Lung (tissue), 12 donors: ENCODE data around the gene TMEM218. TPM values are rescaled to one million over a fixed set of nuclear protein-coding genes. Genes with fewer than 3 reads are reported as not detected.

Experiments
- ATAC-seq: fragments of 200-7000 bp; cut with Tn5 transposase; one replicate; pipeline ENCODE4 v1.9.1; 2020; ENCODE audit warnings: moderate number of reproducible peaks; ENCODE audit not compliant: insufficient read depth, low FRiP score
- DNase-seq, 3 donors: peaks; one replicate each; pipeline ENCODE4 v3.0.0-alpha.2; 2013 to 2017
- H3K27ac ChIP-seq, 2 donors: one replicate each; pipeline ENCODE4 v1.5.1; 2013; ENCODE audit warnings: mild to moderate bottlenecking in 2 of 2, moderate library complexity in 2 of 2, control low read depth in 1 of 2, inconsistent platforms in 1 of 2, low read depth in 1 of 2, low read length in 1 of 2
- H3K27me3 ChIP-seq, 3 donors: one replicate each; pipeline ENCODE4 v1.5.1; 2013; ENCODE audit warnings: low read length in 2 of 3; ENCODE audit not compliant: control insufficient read depth in 3 of 3, insufficient read depth in 3 of 3
- H3K36me3 ChIP-seq, 4 donors: one replicate each; pipeline ENCODE4 v1.5.1; 2013; ENCODE audit warnings: low read length in 4 of 4, mild to moderate bottlenecking in 1 of 4, moderate library complexity in 1 of 4; ENCODE audit not compliant: control insufficient read depth in 4 of 4, insufficient read depth in 4 of 4
- H3K4me1 ChIP-seq, 5 donors: one replicate each; pipeline ENCODE4 v1.5.1; 2013; ENCODE audit warnings: low read length in 5 of 5, mild to moderate bottlenecking in 2 of 5, moderate library complexity in 1 of 5; ENCODE audit not compliant: control insufficient read depth in 5 of 5, insufficient read depth in 5 of 5
- H3K4me3 ChIP-seq: one replicate; pipeline ENCODE4 v1.5.1; 2013; ENCODE audit warnings: mild to moderate bottlenecking, control low read depth, moderate library complexity
- H3K9ac ChIP-seq, 2 donors: one replicate each; pipeline ENCODE4 v1.5.1; 2013; ENCODE audit warnings: low read length in 2 of 2, control low read depth in 1 of 2; ENCODE audit not compliant: insufficient read depth in 1 of 2
- H3K9me3 ChIP-seq, 4 donors: one replicate each; pipeline ENCODE4 v1.5.1; 2013; ENCODE audit warnings: low read length in 3 of 4, mild to moderate bottlenecking in 1 of 4, moderate library complexity in 1 of 4; ENCODE audit not compliant: control insufficient read depth in 4 of 4, insufficient read depth in 3 of 4
- CTCF ChIP-seq: IDR thresholded peaks from 2 replicates; pipeline ENCODE4 v1.5.1; 2012; ENCODE audit warnings: mild to moderate bottlenecking; ENCODE audit errors: control extremely low read depth, extremely low read depth
- WGBS, 2 donors: extraction: QIAGEN DNeasy Blood & Tissue Kit; methylation state at CpG; one replicate each; pipeline ENCODE4 v1.1.7; 2013; 5-methylcytosine and 5-hydroxymethylcytosine counted together
- polyA plus RNA-seq, 2 donors: library from polyadenylated mRNA; stranded (reverse); fragments of 200-250 nt; gene quantifications; one replicate each; pipeline ENCODE4 v1.2.1, GENCODE V29; 2013
- total RNA-seq, 2 donors: library from RNA; depleted of rRNA in 1 of 2; stranded (reverse); fragments of >200 nt in 1 of 2; gene quantifications; one replicate each; pipeline ENCODE4 v1.2.1, GENCODE V29; 2014 to 2021
- donor health status: control.
- donor health status: control.
- donor health status: Bipolar disorder and iron deficiency.
- donor health status: healthy.
- donor health status: DM: yes; HTN: yes; CAD: no.

The TMEM218 gene
- total and polyA plus RNA-seq, 4 donors = 23.3 to 39.9 (median 27.4) TPM

DNA sequence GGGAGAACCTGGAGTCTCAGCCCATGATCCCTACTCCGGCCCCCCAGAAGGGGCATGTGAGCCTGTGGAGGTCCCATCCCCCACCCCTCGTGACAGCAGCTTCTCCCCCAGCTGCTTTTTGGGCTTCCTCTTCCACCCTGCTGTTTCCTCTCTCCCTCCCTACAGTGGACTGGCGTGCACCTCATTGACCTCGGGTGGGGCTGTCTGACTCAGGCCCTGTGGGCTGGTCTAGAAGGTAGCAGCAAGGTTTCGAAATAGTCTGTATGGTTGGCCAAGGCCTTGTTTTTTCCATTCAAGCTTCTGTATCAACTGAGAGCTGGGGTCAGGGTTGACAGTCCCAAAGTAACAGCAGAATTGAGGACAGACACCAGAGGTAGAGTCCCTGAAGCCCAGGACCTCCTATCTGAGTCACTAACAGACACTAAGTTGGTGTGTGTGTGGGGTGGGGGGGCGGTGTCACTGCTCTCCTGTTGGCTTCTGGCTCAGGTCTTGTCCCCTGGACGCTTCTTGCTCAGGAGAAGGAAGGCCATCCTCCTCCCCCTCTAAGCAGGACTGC is 40.6 kb downstream of the TMEM218 start:
- DNase-seq = peak in 2 of 3 donors; percentile 29 to 42
- Histone ChIP-seq H3K9ac (no peak overlapping the region), H3K27me3 (peaks cover 0 to 5% (median 2%) of the 10 kb centered on the region in 3 donors), H3K4me1 (peaks cover 0 to 6% (median 0%) of the 10 kb centered on the region in 5 donors), H3K36me3 (no peaks in the 10 kb centered on the region), H3K4me3 (no peak overlapping the region), H3K27ac (peak overlapping the region in 1 of 2 donors; percentile 32), H3K9me3 (no peaks in the 10 kb centered on the region)
- 40 to 54% methylated on average over 7 of the region's 7 CpGs for WGBS, 2 donors
- no peak for TF ChIP-seq CTCF
- ATAC-seq = peak; percentile 86

GRCh38 chr11:125069796-125070195 is 41.6 kb downstream of the TMEM218 start:
- ATAC-seq (no peak), DNase-seq (no peak)
- peaks cover 0 to 6% (median 0%) of the 10 kb centered on the region in 5 donors for H3K4me1 ChIP-seq
- no peaks in the 10 kb centered on the region for H3K9me3 ChIP-seq
- H3K9ac ChIP-seq = no peak overlapping the region
- 64 to 70% methylated on average over 5 of the region's 5 CpGs for WGBS, 2 donors
- TF ChIP-seq CTCF = no peak
- H3K27me3 ChIP-seq = peaks cover 0 to 10% (median 9%) of the 10 kb centered on the region in 3 donors
- H3K4me3 ChIP-seq = no peak overlapping the region
- H3K36me3 ChIP-seq = no peaks in the 10 kb centered on the region
- H3K27ac ChIP-seq = peak overlapping the region in 1 of 2 donors; percentile 66

DNA sequence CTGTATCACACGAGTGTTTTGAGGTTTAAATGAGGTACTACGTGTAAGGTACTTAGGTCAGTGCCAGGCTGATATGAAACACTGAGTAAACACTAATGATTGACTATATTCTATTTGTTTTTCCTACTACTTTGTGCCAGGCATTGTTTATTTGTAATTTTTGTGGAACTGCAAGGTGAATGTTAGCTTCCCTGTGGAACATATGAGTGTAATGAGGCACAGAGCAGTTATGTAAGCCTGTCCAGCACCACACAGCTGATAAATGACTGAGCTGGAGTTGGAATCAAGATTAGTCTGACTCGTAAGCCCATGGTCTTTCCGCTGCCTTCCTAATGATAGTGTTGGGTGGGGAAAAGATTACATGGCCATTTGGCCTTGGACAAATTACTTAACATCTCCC is 42.4 kb downstream of the TMEM218 start:
- ATAC-seq = no peak
- Histone ChIP-seq H3K36me3 (no peaks in the 10 kb centered on the region), H3K9ac (no peak overlapping the region), H3K4me1 (peaks cover 0 to 6% (median 0%) of the 10 kb centered on the region in 5 donors), H3K4me3 (no peak overlapping the region), H3K27me3 (peaks cover 0 to 18% (median 17%) of the 10 kb centered on the region in 3 donors), H3K9me3 (no peaks in the 10 kb centered on the region), H3K27ac (no peak overlapping the region)
- DNase-seq = no peak
- 78 to 90% methylated on average over 4 of the region's 4 CpGs for WGBS, 2 donors
- TF ChIP-seq CTCF = no peak

- 71 to 85% methylated on average over 4 of the region's 4 CpGs for WGBS, 2 donors
- Histone ChIP-seq H3K27ac (no peak overlapping the region), H3K9me3 (no peaks in the 10 kb centered on the region), H3K9ac (no peak overlapping the region), H3K4me3 (no peak overlapping the region), H3K4me1 (peaks cover 0 to 11% (median 0%) of the 10 kb centered on the region in 5 donors), H3K27me3 (peaks cover 0 to 23% (median 22%) of the 10 kb centered on the region in 3 donors), H3K36me3 (no peaks in the 10 kb centered on the region)
- no peak for DNase-seq
- no peak for ATAC-seq
- no peak for TF ChIP-seq CTCF
These were observed 43.1 kb downstream of the TMEM218 start for GRCh38 chr11:125068368-125068767.
